22Rv1 (cell line): ENCODE results near the gene DPM2.

Experiments
- ZFX ChIP-seq: fragments of 450-650 bp; IDR thresholded peaks from 2 replicates; pipeline ENCODE4 v1.6.1; 2017; ENCODE audit warnings: antibody characterized with exemption, borderline replicate concordance
- TF ChIP-seq, protein P1 (sequence below): fragments of 450-650 bp; IDR thresholded peaks from 2 replicates; pipeline ENCODE4 v1.5.1; 2017; ENCODE audit warnings: mild to moderate bottlenecking

DNA sequence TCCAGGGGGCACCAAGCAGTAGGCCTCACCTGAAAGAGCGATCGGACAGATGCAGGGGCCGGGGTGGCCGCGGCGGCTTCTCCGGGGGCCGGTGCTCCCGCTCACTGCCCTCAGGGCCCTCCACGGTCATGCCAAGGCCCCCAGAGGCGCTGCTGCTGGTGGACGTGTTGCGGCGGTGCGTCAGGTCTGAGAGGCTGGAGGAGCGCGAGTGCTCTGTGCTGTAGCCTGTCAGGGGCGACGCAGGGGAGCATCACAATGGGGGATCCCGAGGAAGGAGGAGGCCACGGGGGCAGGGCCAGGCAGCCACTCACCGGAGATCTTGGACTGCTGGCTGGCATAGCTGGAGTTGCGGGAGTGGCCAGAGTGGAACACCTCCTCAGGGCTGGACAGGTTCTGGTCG is 7.7 kb upstream of the DPM2 start:
- TF ChIP-seq, protein P1, sequence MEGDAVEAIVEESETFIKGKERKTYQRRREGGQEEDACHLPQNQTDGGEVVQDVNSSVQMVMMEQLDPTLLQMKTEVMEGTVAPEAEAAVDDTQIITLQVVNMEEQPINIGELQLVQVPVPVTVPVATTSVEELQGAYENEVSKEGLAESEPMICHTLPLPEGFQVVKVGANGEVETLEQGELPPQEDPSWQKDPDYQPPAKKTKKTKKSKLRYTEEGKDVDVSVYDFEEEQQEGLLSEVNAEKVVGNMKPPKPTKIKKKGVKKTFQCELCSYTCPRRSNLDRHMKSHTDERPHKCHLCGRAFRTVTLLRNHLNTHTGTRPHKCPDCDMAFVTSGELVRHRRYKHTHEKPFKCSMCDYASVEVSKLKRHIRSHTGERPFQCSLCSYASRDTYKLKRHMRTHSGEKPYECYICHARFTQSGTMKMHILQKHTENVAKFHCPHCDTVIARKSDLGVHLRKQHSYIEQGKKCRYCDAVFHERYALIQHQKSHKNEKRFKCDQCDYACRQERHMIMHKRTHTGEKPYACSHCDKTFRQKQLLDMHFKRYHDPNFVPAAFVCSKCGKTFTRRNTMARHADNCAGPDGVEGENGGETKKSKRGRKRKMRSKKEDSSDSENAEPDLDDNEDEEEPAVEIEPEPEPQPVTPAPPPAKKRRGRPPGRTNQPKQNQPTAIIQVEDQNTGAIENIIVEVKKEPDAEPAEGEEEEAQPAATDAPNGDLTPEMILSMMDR: no peak
- TF ChIP-seq ZFX: no peak
